Thyroid gland (tissue), 4 donors: ENCODE measurements around the gene DNAJC30. TPM values are rescaled to one million over a fixed set of nuclear protein-coding genes. Genes with fewer than 3 reads are reported as not detected.
"Not testable (repeated sequence)": the region's sequence is repeated elsewhere in the genome, so short reads cannot be mapped to it uniquely, and the experiment has no call there.

Experiments used
- DNase-seq, 2 donors: peaks; one replicate each; pipeline ENCODE4 v3.0.0-alpha.2; 2019
- H3K27ac ChIP-seq, 3 donors: fragments of 200-600 bp; sonication (generic); 1 replicate in 2 of 3; 2 replicates in 1 of 3; pipeline ENCODE4 v1.5.1; 2016 to 2019; ENCODE audit warnings: mild to moderate bottlenecking in 1 of 3, moderate library complexity in 1 of 3
- H3K27me3 ChIP-seq: fragments of 200-600 bp; sonication (generic); one replicate; pipeline ENCODE4 v1.5.1; 2019
- H3K36me3 ChIP-seq, 2 donors: fragments of 200-600 bp; sonication (generic); one replicate each; pipeline ENCODE4 v1.5.1; 2016 to 2019
- H3K4me1 ChIP-seq, 2 donors: fragments of 200-600 bp; sonication (generic); one replicate each; pipeline ENCODE4 v1.5.1; 2017 to 2019
- H3K4me3 ChIP-seq, 3 donors: fragments of 200-600 bp; sonication (generic); replicated peaks in 1 of 3; 1 replicate in 2 of 3; 2 replicates in 1 of 3; pipeline ENCODE4 v1.5.1; 2016; ENCODE audit warnings: mild to moderate bottlenecking in 1 of 3
- H3K9me3 ChIP-seq: fragments of 200-600 bp; sonication (generic); one replicate; pipeline ENCODE4 v1.5.1; 2017
- POLR2A ChIP-seq, 2 donors: fragments of 450-650 bp; IDR thresholded peaks; one replicate each; pipeline ENCODE4 v1.6.1; 2017; ENCODE audit warnings: antibody characterized with exemption in 2 of 2, mild to moderate bottlenecking in 2 of 2, moderate library complexity in 1 of 2
- WGBS, 2 donors: methylation state at CpG; one replicate each; pipeline ENCODE4 v1.1.5; 2017; 5-methylcytosine and 5-hydroxymethylcytosine counted together
- intact Hi-C: fragments of 100-400 bp; cut with DNase I; formaldehyde crosslinking; loops from one replicate; pipeline ENCODE4 v1.15.1; 2023
- total RNA-seq, 4 donors: library from RNA; depleted of rRNA; stranded (reverse); fragments of >200 nt; gene quantifications; one replicate each; pipeline ENCODE4 v1.2.3, GENCODE V29; 2016
- TF ChIP-seq, protein P1 (sequence below), 6 experiments: fragments of 200-600 bp in 3 of 6; fragments of 450-650 bp in 3 of 6; sonication (generic) in 3 of 6; IDR thresholded peaks; one replicate each; pipeline ENCODE4 v1.5.1; 2016 to 2019; ENCODE audit warnings: antibody characterized with exemption in 6 of 6, mild to moderate bottlenecking in 2 of 6, inconsistent platforms in 1 of 6, moderate library complexity in 1 of 6

Gene DNAJC30
- total RNA-seq, 4 donors from 2014 or later = 9.0 to 19.1 (median 14.8) TPM

DNA sequence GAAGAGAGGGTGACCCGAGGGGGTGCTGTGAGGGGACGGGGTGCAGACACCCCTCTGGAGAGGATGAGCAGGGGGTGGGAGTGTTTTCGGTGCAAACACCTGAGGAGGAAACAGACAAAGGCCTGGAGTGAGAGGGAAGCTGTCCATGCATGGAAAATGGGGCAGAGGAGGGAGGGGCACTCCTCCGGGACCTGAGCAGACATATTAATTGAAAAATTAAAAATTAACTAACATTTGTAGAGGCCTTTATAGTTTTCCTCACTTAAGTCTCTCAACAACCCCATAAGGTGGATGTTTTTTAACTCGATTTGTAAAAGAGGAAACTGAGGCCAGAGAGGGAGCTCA, 14.4 kb downstream of the DNAJC30 start:
- Histone ChIP-seq H3K27me3 (no peaks in the 10 kb centered on the region), H3K36me3 (no peaks in the 10 kb centered on the region), H3K9me3 (no peaks in the 10 kb centered on the region), H3K4me3 (peak overlapping the region in 1 of 3 donors; percentile 54), H3K27ac (no peak overlapping the region), H3K4me1 (peaks cover 8 to 14% of the 10 kb centered on the region in 2 donors)
- no peak for DNase-seq
- 21% methylated on average over 5 of the region's 5 CpGs for WGBS, 2 donors
- TF ChIP-seq, protein P1, sequence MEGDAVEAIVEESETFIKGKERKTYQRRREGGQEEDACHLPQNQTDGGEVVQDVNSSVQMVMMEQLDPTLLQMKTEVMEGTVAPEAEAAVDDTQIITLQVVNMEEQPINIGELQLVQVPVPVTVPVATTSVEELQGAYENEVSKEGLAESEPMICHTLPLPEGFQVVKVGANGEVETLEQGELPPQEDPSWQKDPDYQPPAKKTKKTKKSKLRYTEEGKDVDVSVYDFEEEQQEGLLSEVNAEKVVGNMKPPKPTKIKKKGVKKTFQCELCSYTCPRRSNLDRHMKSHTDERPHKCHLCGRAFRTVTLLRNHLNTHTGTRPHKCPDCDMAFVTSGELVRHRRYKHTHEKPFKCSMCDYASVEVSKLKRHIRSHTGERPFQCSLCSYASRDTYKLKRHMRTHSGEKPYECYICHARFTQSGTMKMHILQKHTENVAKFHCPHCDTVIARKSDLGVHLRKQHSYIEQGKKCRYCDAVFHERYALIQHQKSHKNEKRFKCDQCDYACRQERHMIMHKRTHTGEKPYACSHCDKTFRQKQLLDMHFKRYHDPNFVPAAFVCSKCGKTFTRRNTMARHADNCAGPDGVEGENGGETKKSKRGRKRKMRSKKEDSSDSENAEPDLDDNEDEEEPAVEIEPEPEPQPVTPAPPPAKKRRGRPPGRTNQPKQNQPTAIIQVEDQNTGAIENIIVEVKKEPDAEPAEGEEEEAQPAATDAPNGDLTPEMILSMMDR (IDR thresholded peaks at IDR 0.05) = no peak
- no peak for TF ChIP-seq POLR2A (IDR thresholded peaks at IDR 0.05)
- intact Hi-C loops = no loop called here

DNA sequence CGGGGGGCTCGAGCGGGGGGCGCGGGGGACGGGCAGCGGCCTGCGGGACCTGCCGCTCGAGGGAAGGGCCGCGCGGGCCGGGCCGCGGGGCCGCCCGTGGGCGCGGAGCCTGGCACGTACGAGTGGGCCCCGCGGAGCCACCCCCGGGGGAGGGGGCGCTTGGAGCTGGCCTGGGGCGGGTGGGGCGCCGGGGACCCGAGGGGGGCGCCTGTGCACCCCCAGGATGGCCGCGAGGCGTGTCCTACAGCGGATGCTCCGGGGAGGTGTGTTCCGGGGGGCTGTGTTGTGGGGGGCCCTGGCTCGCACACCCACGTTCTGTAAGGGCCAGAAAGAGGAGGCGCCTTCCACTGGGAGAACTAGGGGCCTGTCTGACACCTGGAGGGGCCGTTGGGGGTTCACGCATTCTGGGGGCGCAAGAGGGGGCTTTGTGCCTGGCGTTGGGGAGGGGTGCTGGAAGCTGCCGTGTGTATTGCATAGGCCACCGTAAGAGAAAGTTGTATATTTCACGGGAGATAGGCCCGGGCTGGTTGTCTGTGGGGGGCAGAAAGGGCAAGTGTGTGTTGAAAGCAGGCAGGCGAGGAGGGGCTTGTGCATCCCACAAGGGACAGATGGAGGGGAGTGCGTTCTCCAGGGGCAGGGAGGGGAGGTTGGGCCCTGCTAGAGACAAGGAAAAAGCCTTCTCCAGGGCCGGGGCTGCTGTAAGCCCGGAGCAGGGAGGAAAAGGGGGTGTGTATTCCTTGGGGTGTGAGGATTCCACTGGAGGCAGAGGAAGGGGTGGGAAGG, 15.0 kb downstream of the DNAJC30 start:
- intact Hi-C loops = no loop called here
- no peaks in the 10 kb centered on the region for H3K36me3 ChIP-seq
- no peak overlapping the region for H3K27ac ChIP-seq
- peak overlapping the region; percentile 23 to 54 (median 44) for H3K4me3 ChIP-seq
- 1% methylated on average over 9 to 12 of the region's 52 CpGs for WGBS, 2 donors
- DNase-seq = no peak
- no peak for TF ChIP-seq POLR2A (IDR thresholded peaks at IDR 0.05)
- TF ChIP-seq, protein P1 (IDR thresholded peaks at IDR 0.05) = no peak
- no peaks in the 10 kb centered on the region for H3K27me3 ChIP-seq
- H3K9me3 ChIP-seq = no peaks in the 10 kb centered on the region
- peaks cover 8 to 14% of the 10 kb centered on the region in 2 donors for H3K4me1 ChIP-seq

DNA sequence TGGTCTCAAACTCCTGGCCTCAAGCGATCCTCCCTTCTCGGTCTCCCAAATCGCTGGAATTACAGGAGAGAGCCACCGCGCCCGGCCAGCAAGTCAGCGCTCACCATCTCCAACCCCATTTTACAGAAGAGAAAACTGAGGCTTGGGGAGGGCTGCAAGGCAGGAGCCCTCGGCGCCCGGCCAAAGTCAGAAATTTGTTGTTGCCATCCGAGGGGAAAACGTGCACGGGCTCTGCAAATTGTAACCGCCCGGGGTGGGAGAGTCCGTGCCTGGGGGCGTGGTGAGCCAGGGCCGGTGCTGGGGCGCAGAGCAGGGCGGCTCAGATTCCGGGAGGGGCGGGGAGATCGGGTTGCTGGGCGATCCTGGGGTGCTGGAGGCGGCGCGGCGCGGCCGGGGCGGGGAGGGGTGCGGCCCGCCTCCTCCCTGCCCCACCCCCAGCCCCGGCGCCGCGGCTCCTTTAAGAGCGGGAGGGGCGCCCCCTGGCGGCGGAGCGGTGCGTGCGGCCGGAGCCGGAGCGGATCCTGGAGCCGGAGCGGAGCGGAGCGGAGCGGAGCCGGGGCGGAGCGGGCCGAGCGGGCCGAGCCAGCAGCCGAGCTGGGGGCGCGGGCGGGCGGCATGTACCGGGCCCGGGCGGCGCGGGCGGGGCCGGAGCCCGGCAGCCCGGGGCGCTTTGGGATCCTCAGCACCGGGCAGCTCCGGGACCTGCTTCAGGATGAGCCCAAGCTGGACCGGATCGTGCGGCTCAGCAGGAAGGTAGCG, 15.7 kb downstream of the DNAJC30 start, which contains the start of gene VPS37D:
Gene VPS37D, plus strand, starts transcription at position 488 of the 759 bp plus-strand sequence. Its CDS starts 128 bp downstream, at position 616.
- H3K36me3 ChIP-seq = no peaks in the 10 kb centered on the region
- peak in 1 of 2 donors; percentile 55 for TF ChIP-seq POLR2A (IDR thresholded peaks at IDR 0.05)
- TF ChIP-seq, protein P1 (IDR thresholded peaks at IDR 0.05) = peak in 4 of 6 experiments; percentile 77 to 99 (median 97)
- peak; percentile 90 to 92 for DNase-seq
- 16 to 20% methylated on average over 8 to 13 of the region's 79 CpGs for WGBS, 2 donors
- no peaks in the 10 kb centered on the region for H3K27me3 ChIP-seq
- H3K4me1 ChIP-seq = peaks cover 8 to 14% of the 10 kb centered on the region in 2 donors
- no peaks in the 10 kb centered on the region for H3K9me3 ChIP-seq
- intact Hi-C loops = no loop called here
- peak within 1 kb of the TSS; percentile 23 to 54 (median 44) for H3K4me3 ChIP-seq
- H3K27ac ChIP-seq = no peak within 1 kb of the TSS

DNA sequence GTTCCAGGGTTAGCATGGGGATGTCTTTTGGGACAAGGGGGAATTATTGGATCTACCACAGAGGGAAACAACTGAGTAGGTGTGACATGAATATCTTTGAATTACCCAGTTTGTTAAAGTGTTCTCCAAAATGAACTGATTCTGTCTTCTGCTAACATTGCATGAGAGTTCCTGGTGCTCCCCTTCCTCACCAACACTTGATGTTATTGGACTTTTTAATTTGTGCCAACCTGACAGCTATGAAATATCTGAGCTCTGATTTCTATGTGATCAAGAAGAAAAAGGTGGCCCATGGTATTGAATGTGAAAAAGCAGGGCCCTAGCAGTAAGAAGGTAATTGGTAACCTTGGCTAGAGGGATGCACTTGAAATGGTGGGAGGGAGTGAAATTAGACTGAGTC, 20.2 kb downstream of the DNAJC30 start:
- intact Hi-C loops = no loop called here
- Histone ChIP-seq H3K27ac (no peak overlapping the region), H3K36me3 (no peaks in the 10 kb centered on the region), H3K9me3 (no peaks in the 10 kb centered on the region), H3K27me3 (no peaks in the 10 kb centered on the region), H3K4me3 (no peak overlapping the region), H3K4me1 (no peaks in the 10 kb centered on the region)
- TF ChIP-seq POLR2A (IDR thresholded peaks at IDR 0.05) = no peak
- TF ChIP-seq, protein P1 (IDR thresholded peaks at IDR 0.05) = no peak
- DNase-seq = no peak

DNA sequence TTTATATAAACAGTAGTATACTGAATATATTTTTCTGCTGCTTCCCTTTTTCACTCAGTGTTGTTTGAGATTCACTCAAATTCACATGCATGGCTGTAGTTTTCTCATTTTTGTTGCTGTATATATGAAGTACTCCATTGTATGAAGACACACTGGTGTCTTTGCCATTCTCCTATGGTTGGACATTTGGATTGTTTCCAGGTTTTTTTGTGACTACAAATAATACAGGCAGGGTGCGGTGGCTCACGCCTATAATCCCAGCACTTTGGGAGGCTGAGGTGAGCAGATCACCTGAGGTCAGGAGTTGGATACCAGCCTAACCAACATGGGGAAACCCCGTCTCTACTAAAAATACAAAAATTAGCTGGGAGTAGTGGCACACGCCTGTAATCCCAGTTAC, 22.7 kb downstream of the DNAJC30 start:
- WGBS, 2 donors = 42 to 63% methylated on average over 4 of the region's 4 CpGs
- intact Hi-C loops = not testable (repeated sequence)

More for the DNA sequence above, 22.7 kb downstream of the DNAJC30 start:
- H3K36me3 ChIP-seq, H3K9me3 ChIP-seq, H3K27me3 ChIP-seq, H3K27ac ChIP-seq, H3K4me1 ChIP-seq, DNase-seq, H3K4me3 ChIP-seq: not testable (repeated sequence)
